Measurements from ENCODE around the gene RAMP2.

DNA sequence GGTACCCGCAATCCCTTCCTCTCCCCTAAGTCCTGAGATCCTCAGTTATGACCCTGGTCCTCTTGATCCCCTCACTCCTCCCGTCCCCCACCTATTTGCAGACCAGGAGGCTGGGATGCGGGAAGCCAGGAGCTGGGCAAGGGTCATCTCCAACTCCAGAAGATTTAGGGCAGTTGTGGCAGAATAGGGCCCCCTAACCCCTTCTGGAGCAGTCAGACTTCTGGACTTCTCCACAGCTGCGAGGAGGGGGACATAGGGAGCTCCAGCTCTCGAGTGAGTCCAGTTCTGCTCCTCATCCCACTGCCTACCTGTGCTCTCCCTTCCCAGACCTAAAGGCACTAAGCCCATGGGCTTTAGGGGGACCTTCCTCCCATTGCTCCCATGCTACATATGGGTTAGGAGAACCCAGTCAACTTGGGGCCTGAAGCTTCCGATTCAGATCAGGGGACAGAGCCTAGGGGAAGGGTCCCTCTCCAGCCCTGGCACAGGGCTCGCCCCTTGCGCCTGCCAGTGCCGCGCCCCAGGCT is 20.7 kb downstream of the RAMP2 start:
- TF ChIP-seq, protein P1, sequence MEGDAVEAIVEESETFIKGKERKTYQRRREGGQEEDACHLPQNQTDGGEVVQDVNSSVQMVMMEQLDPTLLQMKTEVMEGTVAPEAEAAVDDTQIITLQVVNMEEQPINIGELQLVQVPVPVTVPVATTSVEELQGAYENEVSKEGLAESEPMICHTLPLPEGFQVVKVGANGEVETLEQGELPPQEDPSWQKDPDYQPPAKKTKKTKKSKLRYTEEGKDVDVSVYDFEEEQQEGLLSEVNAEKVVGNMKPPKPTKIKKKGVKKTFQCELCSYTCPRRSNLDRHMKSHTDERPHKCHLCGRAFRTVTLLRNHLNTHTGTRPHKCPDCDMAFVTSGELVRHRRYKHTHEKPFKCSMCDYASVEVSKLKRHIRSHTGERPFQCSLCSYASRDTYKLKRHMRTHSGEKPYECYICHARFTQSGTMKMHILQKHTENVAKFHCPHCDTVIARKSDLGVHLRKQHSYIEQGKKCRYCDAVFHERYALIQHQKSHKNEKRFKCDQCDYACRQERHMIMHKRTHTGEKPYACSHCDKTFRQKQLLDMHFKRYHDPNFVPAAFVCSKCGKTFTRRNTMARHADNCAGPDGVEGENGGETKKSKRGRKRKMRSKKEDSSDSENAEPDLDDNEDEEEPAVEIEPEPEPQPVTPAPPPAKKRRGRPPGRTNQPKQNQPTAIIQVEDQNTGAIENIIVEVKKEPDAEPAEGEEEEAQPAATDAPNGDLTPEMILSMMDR (tag by site-specific recombination; IDR thresholded peaks at IDR 0.05): no peak
- TF ChIP-seq ZEB2 (tag by site-specific recombination; IDR thresholded peaks at IDR 0.05) (no peak), ZNF785 (tag by site-specific recombination; IDR thresholded peaks at IDR 0.05) (no peak), GLI4 (tag by site-specific recombination; IDR thresholded peaks at IDR 0.05) (no peak), KLF1 (tag by site-specific recombination; IDR thresholded peaks at IDR 0.05) (no peak), SETDB1 (IDR thresholded peaks at IDR 0.05; ENCODE audit: insufficient read length, low read length) (no peak), ZBTB21 (tag by site-specific recombination; IDR thresholded peaks at IDR 0.05) (no peak), PRDM1 (tag by site-specific recombination; IDR thresholded peaks at IDR 0.05) (no peak)
- TF ChIP-seq, protein P2, sequence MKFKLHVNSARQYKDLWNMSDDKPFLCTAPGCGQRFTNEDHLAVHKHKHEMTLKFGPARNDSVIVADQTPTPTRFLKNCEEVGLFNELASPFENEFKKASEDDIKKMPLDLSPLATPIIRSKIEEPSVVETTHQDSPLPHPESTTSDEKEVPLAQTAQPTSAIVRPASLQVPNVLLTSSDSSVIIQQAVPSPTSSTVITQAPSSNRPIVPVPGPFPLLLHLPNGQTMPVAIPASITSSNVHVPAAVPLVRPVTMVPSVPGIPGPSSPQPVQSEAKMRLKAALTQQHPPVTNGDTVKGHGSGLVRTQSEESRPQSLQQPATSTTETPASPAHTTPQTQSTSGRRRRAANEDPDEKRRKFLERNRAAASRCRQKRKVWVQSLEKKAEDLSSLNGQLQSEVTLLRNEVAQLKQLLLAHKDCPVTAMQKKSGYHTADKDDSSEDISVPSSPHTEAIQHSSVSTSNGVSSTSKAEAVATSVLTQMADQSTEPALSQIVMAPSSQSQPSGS (tag by site-specific recombination; IDR thresholded peaks at IDR 0.05; ENCODE audit: low read depth): no peak

Data from HEK293 (cell line).